AG09309 (cell line): ENCODE results near the gene CD36.

Source experiments
- DNase-seq: peaks from one replicate; pipeline ENCODE4 v3.0.0-alpha.2; 2010; ENCODE audit warnings: low read depth
- H3K4me3 ChIP-seq: 2 replicates; pipeline ENCODE4 v1.5.1; 2011; ENCODE audit warnings: mild to moderate bottlenecking, low read depth, low read length, moderate library complexity; ENCODE audit not compliant: control insufficient read depth
- TF ChIP-seq, protein P1 (sequence below): IDR thresholded peaks from 2 replicates; pipeline ENCODE4 v1.5.1; 2011; ENCODE audit warnings: mild to moderate bottlenecking, low read depth, low read length, inconsistent platforms; ENCODE audit not compliant: insufficient read depth, control insufficient read depth; ENCODE audit errors: missing control alignments

Gene CD36

DNA sequence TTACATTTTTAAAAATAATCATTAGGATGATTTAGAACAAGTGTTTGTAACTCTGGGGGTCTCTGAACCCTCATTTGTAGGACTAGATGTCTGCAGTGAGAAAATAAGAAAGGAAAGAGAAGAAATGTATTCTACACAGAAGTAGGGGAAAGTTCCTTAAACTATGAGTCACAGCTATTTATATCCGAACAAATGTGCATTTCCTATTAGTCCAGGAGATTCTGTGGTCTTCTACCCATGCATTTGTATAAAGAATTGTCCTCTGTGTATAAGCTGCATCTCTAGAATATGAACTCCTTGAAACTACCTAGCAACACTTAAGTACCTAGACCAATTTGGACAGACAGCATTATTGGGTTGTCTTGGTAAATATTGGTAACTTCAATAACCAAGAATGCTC lies 15.9 kb upstream of the CD36 start:
- TF ChIP-seq, protein P1, sequence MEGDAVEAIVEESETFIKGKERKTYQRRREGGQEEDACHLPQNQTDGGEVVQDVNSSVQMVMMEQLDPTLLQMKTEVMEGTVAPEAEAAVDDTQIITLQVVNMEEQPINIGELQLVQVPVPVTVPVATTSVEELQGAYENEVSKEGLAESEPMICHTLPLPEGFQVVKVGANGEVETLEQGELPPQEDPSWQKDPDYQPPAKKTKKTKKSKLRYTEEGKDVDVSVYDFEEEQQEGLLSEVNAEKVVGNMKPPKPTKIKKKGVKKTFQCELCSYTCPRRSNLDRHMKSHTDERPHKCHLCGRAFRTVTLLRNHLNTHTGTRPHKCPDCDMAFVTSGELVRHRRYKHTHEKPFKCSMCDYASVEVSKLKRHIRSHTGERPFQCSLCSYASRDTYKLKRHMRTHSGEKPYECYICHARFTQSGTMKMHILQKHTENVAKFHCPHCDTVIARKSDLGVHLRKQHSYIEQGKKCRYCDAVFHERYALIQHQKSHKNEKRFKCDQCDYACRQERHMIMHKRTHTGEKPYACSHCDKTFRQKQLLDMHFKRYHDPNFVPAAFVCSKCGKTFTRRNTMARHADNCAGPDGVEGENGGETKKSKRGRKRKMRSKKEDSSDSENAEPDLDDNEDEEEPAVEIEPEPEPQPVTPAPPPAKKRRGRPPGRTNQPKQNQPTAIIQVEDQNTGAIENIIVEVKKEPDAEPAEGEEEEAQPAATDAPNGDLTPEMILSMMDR: no peak
- no peak overlapping the region for H3K4me3 ChIP-seq
- peak; percentile 17 for DNase-seq

GRCh38 chr7:80623503-80624252 lies 14.8 kb upstream of the CD36 start:
- H3K4me3 ChIP-seq: no peak overlapping the region
- TF ChIP-seq, protein P1: no peak
- DNase-seq: no peak

GRCh38 chr7:80624763-80625162 lies 13.7 kb upstream of the CD36 start:
- TF ChIP-seq, protein P1: no peak
- no peak overlapping the region for H3K4me3 ChIP-seq
- no peak for DNase-seq

GRCh38 chr7:80629023-80629422 lies 9.4 kb upstream of the CD36 start:
- H3K4me3 ChIP-seq: no peak overlapping the region
- no peak for DNase-seq
- TF ChIP-seq, protein P1: no peak

GRCh38 chr7:80630608-80631405 lies 7.6 kb upstream of the CD36 start:
- no peak for DNase-seq
- TF ChIP-seq, protein P1: no peak
- H3K4me3 ChIP-seq: no peak overlapping the region

GRCh38 chr7:80631421-80631820 lies 7.0 kb upstream of the CD36 start:
- DNase-seq: no peak
- TF ChIP-seq, protein P1: no peak
- no peak overlapping the region for H3K4me3 ChIP-seq
